Posterior cingulate gyrus (tissue), 11 donors: Measurements from ENCODE around the gene ABRACL.

Experiments
- DNase-seq, 10 donors: peaks; one replicate each; pipeline versions ENCODE4 v3.0.0 to v3.0.0-alpha.2; 2020 to 2021; ENCODE audit warnings: mixed read lengths in 3 of 10
- intact Hi-C: fragments of 100-400 bp; cut with DNase I; formaldehyde crosslinking; loops from one replicate; pipeline ENCODE4 v1.15.1; 2023

Gene ABRACL

GRCh38 chr6:139050770-139051313 is 22.3 kb downstream of the ABRACL start:
- intact Hi-C loops, result no loop called here
- no peak for DNase-seq

DNA sequence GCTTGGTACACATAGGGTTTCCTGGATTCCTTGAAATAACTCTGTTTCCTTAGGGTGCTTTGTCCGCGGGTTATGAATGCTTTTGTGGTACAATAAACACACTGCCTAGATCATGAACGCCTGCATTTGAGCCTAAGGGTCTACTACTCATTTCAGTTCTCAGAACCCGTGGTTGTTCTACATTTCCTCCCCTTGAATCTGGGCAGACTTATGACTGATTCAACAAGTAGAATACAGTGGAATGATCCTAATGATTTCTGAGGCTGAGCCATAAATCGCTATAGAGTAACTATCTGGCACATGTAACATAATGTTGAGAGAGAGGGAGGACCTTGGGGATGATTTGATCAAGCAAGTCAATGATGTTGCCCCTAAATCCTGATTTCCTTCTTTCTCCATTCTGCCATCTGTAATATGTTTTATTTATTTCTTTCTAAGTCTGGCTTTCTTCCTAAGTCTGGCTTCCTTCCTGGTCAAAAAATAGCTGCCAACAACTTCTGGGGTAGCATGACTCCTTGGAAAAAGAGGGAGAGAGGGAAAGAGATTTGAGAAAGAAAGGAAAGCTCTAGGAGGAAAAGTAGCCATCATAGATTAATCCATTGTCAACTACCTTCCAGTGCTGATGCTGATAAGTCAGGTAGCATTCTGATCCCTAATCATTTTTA is 23.0 kb downstream of the ABRACL start:
- intact Hi-C loops, result no loop called here
- no peak for DNase-seq

GRCh38 chr6:139053382-139053781 is 24.8 kb downstream of the ABRACL start:
- intact Hi-C loops, result no loop called here
- no peak for DNase-seq

DNA sequence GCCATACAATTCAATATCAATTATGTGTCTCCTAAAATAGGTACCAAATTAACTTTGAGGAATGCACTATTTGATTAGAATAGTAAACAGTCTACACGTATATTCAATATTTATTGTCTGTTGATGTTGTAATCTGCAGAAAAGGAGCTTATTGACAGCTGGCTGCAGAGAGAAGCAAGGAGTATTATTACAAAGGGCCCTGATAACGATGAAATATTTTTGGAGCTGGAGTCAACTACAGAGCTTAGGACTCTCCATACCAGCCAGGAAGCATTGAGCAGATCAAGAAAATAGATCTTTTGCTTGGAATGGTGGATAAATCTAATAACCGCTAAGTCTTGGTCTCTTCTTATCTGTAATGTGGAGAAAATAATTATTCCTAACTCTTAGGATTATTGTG is 25.5 kb downstream of the ABRACL start:
- intact Hi-C loops, result no loop called here
- DNase-seq, result no peak

DNA sequence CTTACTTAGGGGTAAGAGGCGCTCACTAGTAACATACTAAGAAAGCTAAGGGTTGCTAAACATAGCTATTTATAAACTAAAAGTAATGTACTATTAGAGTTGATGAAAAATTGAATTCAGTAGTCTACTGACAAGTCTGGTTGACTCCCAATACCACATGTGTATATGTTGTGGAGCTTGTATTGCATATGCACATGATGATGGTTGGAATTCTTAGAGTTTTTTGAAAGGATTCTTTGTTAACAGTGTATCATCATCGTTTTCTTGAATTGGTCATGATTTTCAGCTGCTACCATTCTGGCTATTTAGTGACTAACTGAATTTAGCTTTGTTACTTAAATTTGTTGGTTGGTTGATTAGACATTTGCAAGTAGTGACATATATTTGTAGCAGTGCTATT is 27.2 kb downstream of the ABRACL start:
- DNase-seq, result no peak
- intact Hi-C loops, result no loop called here

DNA sequence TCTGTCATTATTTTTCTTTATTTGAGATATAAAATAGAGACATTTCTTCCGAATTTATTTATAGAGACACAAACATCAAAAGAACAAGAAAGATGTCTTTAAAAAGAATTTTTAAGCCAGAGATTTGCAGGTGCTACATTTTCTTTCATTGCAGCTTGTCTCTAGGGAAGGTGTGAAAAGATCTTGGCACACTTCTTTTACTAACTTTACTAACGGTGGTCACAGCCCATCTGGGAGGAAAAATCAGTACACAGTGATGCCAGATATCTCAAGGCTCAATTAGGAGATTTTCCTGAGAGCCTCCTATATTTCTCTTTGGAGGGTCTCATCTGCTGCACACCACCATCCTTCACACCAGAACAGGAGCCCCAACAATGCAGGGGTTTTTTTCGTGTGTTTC is 29.5 kb downstream of the ABRACL start:
- intact Hi-C loops, result no loop called here
- DNase-seq, result no peak

- intact Hi-C loops, result no loop called here
- no peak for DNase-seq
These were observed 31.8 kb downstream of the ABRACL start for GRCh38 chr6:139060332-139060731.

DNA sequence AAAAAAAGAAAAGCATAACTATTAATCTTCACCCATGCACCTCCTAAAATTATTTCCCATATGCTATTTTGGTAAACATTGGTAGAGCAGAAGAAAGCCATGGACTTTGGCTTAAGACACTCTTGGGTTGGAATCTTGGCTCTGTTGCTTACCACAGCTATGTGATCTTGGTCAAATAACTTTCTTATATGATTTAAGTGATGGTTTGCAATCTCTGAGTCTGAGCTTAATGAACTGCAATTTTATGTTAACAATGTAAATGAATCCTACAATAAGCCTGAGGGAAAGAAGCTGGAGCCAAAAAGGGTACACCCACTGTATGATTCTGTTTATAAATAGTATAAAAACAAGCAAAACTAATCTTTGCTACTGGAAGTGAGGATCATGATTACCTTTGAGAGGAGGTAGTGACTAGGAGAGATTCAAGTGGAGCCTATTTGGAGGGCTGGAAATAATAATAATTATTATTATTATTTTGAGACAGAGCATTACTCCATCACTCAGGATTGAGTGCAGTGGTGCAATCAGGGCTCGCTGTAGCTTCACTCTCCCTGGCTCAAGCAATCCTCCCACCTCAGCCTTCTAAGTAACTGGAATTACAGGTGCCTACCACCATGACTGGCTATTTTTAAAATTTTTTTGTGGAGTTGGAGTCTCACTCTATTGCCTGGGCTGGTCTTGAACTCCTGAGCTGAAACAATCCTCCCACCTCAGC is 34.5 kb downstream of the ABRACL start:
- intact Hi-C loops, result no loop called here
- no peak for DNase-seq

- DNase-seq, result no peak
- intact Hi-C loops, result no loop called here
These were observed 36.6 kb downstream of the ABRACL start for GRCh38 chr6:139064981-139065665.

- intact Hi-C loops, result no loop called here
These were observed 37.5 kb downstream of the ABRACL start for GRCh38 chr6:139066080-139066479.

GRCh38 chr6:139068846-139069245 is 40.3 kb downstream of the ABRACL start:
- DNase-seq, result no peak
- intact Hi-C loops, result no loop called here

More at GRCh38 chr6:139066080-139066479, 37.5 kb downstream of the ABRACL start:
- no peak for DNase-seq

- DNase-seq, result no peak
- intact Hi-C loops, result no loop called here
These were observed 44.6 kb downstream of the ABRACL start for GRCh38 chr6:139073118-139073517.

GRCh38 chr6:139079018-139079417 is 50.5 kb downstream of the ABRACL start:
- intact Hi-C loops, result no loop called here
- no peak for DNase-seq

GRCh38 chr6:139080255-139080920 is 51.8 kb downstream of the ABRACL start:
- intact Hi-C loops, result no loop called here
- no peak for DNase-seq

DNA sequence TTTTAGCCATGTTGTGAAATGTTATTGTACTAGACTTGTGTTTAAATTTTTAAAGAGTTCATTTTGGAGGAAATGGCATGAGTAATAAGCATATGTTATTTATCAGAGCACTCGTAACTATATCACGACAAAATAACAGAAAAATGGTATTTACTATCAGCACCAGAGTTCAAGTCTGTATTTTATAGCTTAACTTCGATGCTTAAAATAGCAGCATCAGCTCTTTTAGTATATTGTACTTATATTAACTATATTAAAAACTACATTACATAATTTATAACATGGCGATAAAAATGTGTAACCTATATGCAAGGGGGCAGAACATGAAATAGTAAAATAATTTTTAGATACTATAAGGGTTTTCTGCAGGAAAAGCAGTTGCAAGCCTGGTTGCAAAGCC is 52.9 kb downstream of the ABRACL start:
- intact Hi-C loops, result no loop called here
- no peak for DNase-seq

DNA sequence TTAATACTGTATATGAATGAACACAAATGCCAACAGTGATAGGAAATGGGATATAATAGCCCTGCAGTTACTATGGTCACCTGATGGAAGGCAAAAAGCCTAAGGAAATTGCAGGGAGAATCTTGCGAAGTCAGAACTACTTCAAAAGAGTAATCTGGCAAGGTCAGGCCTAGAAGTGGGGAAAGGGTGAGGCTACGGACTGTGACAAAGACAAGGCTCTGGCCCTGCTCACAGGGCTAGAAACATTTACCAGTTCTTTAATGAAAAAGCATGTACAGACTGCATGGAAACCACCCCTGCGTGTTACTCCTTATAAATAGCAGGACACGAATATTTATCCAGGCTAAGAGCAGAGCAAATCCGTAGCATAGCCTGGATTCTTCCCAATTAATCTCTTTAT is 53.8 kb downstream of the ABRACL start:
- intact Hi-C loops, result no loop called here
- no peak for DNase-seq

DNA sequence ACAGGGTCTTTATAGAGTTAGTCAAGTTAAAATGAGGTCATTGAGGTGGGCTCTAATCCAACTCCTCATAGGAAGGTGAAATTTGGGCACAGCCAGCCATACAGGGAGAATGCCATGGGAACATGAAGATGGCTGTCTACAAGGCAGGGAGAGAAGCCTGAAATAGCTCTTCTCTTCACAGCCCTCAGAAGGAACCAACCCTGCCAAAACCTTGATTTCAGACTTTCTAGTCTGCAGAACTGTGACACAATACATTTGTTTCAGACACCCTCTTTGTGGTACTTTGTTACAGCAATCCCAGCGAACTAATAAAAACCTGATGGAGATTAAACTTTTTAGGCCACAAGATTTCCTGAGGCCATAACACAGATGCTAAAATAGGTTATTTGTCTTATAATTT is 63.3 kb downstream of the ABRACL start:
- DNase-seq, result no peak
- intact Hi-C loops, result no loop called here
